SK-N-SH (cell line): ENCODE measurements around the gene AP1B1.

Source experiments
- FOSL2 ChIP-seq: IDR thresholded peaks from 2 replicates; pipeline ENCODE4 v1.4.0; 2012; ENCODE audit warnings: low read depth, mild to moderate bottlenecking, moderate library complexity, borderline replicate concordance
- FOXM1 ChIP-seq: IDR thresholded peaks from 2 replicates; pipeline ENCODE4 v1.4.0; 2012; ENCODE audit warnings: low read depth, mild to moderate bottlenecking
- GABPA ChIP-seq: IDR thresholded peaks from 2 replicates; pipeline ENCODE4 v1.4.0; 2012; ENCODE audit warnings: low read depth, mild to moderate bottlenecking
- SMC3 ChIP-seq: IDR thresholded peaks from 2 replicates; pipeline ENCODE4 v1.6.1; 2012; ENCODE audit warnings: low read depth, low read length, improper control_type of control experiment
- TCF12 ChIP-seq: IDR thresholded peaks from 2 replicates; pipeline ENCODE4 v1.4.0; 2012
- YY1 ChIP-seq: IDR thresholded peaks from 2 replicates; pipeline ENCODE4 v1.4.0; 2012; ENCODE audit warnings: low read depth, mild to moderate bottlenecking
- TF ChIP-seq, protein P1 (sequence below): fragments of 150-350 bp; IDR thresholded peaks from 2 replicates; pipeline ENCODE4 v1.6.1; 2017; ENCODE audit warnings: antibody characterized with exemption, low read length, low read depth, borderline replicate concordance
- TF ChIP-seq, protein P2 (sequence below): fragments of 200-600 bp; sonication (generic); IDR thresholded peaks from 2 replicates; pipeline ENCODE4 v1.6.1; 2017; ENCODE audit warnings: antibody characterized with exemption, mild to moderate bottlenecking, moderate library complexity

- TF ChIP-seq, protein P1, sequence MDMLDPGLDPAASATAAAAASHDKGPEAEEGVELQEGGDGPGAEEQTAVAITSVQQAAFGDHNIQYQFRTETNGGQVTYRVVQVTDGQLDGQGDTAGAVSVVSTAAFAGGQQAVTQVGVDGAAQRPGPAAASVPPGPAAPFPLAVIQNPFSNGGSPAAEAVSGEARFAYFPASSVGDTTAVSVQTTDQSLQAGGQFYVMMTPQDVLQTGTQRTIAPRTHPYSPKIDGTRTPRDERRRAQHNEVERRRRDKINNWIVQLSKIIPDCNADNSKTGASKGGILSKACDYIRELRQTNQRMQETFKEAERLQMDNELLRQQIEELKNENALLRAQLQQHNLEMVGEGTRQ: no peak
- TF ChIP-seq, protein P2, sequence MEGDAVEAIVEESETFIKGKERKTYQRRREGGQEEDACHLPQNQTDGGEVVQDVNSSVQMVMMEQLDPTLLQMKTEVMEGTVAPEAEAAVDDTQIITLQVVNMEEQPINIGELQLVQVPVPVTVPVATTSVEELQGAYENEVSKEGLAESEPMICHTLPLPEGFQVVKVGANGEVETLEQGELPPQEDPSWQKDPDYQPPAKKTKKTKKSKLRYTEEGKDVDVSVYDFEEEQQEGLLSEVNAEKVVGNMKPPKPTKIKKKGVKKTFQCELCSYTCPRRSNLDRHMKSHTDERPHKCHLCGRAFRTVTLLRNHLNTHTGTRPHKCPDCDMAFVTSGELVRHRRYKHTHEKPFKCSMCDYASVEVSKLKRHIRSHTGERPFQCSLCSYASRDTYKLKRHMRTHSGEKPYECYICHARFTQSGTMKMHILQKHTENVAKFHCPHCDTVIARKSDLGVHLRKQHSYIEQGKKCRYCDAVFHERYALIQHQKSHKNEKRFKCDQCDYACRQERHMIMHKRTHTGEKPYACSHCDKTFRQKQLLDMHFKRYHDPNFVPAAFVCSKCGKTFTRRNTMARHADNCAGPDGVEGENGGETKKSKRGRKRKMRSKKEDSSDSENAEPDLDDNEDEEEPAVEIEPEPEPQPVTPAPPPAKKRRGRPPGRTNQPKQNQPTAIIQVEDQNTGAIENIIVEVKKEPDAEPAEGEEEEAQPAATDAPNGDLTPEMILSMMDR: no peak
- TF ChIP-seq TCF12 (no peak), FOXM1 (no peak), FOSL2 (no peak), SMC3 (no peak), YY1 (no peak), GABPA (no peak)
These were observed 4.6 kb downstream of the AP1B1 start for GRCh38 chr22:29383740-29384139.
